ENCODE results near the gene CYP2C19.
"Not testable (repeated sequence)": the region's sequence is repeated elsewhere in the genome, so short reads cannot be mapped to it uniquely, and the experiment has no call there.

The CYP2C19 gene

GRCh38 chr10:94784256-94784655 is 21.8 kb downstream of the CYP2C19 start:
- no peak for DNase-seq
- no peaks in the 10 kb centered on the region for H3K4me1 Mint-ChIP-seq
- no peak for TF ChIP-seq CTCF (IDR thresholded peaks at IDR 0.05)
- H3K36me3 Mint-ChIP-seq (ENCODE audit: low read depth), result no peaks in the 10 kb centered on the region
- H3K4me3 Mint-ChIP-seq, result no peak overlapping the region
- peaks cover 4% of the 10 kb centered on the region for H3K27me3 Mint-ChIP-seq (ENCODE audit: low read depth, poor library complexity)
- H3K9me3 Mint-ChIP-seq, result peaks cover 8% of the 10 kb centered on the region
- H3K27ac Mint-ChIP-seq, result no peak overlapping the region

- no peak overlapping the region for H3K27ac Mint-ChIP-seq
- no peaks in the 10 kb centered on the region for H3K36me3 Mint-ChIP-seq (ENCODE audit: low read depth)
- no peaks in the 10 kb centered on the region for H3K4me1 Mint-ChIP-seq
- peaks cover 8% of the 10 kb centered on the region for H3K9me3 Mint-ChIP-seq
- peaks cover 4% of the 10 kb centered on the region for H3K27me3 Mint-ChIP-seq (ENCODE audit: low read depth, poor library complexity)
- H3K4me3 Mint-ChIP-seq, result no peak overlapping the region
- DNase-seq, result no peak
- TF ChIP-seq CTCF (IDR thresholded peaks at IDR 0.05), result no peak
Measured at GRCh38 chr10:94785211-94785610, 22.7 kb downstream of the CYP2C19 start.

- not testable (repeated sequence) for DNase-seq; H3K36me3 Mint-ChIP-seq (ENCODE audit: low read depth); H3K4me1 Mint-ChIP-seq; H3K4me3 Mint-ChIP-seq; H3K27ac Mint-ChIP-seq; H3K27me3 Mint-ChIP-seq (ENCODE audit: low read depth, poor library complexity)
- peaks cover 32% of the 10 kb centered on the region for H3K9me3 Mint-ChIP-seq
Measured at GRCh38 chr10:94800551-94800950, 38.1 kb downstream of the CYP2C19 start.

- TF ChIP-seq CTCF (IDR thresholded peaks at IDR 0.05), result no peak
- DNase-seq, result no peak
- Mint-ChIP-seq H3K27me3 (ENCODE audit: low read depth, poor library complexity) (no peaks in the 10 kb centered on the region), H3K4me1 (no peaks in the 10 kb centered on the region), H3K27ac (no peak overlapping the region), H3K36me3 (ENCODE audit: low read depth) (no peaks in the 10 kb centered on the region), H3K9me3 (peaks cover 17% of the 10 kb centered on the region), H3K4me3 (no peak overlapping the region)
Measured at GRCh38 chr10:94803307-94803706, 40.8 kb downstream of the CYP2C19 start.

GRCh38 chr10:94830025-94830424 is 67.5 kb downstream of the CYP2C19 start:
- not testable (repeated sequence) for DNase-seq; H3K36me3 Mint-ChIP-seq (ENCODE audit: low read depth); H3K27ac Mint-ChIP-seq; H3K27me3 Mint-ChIP-seq (ENCODE audit: low read depth, poor library complexity); H3K4me3 Mint-ChIP-seq; H3K4me1 Mint-ChIP-seq
- H3K9me3 Mint-ChIP-seq, result peaks cover 51% of the 10 kb centered on the region

GRCh38 chr10:94846204-94846603 is 83.7 kb downstream of the CYP2C19 start:
- DNase-seq, result no peak
- no peak overlapping the region for H3K4me3 Mint-ChIP-seq
- peaks cover 4% of the 10 kb centered on the region for H3K9me3 Mint-ChIP-seq
- H3K36me3 Mint-ChIP-seq (ENCODE audit: low read depth), result no peaks in the 10 kb centered on the region
- no peaks in the 10 kb centered on the region for H3K4me1 Mint-ChIP-seq
- no peak overlapping the region for H3K27ac Mint-ChIP-seq
- H3K27me3 Mint-ChIP-seq (ENCODE audit: low read depth, poor library complexity), result no peaks in the 10 kb centered on the region
- TF ChIP-seq CTCF (IDR thresholded peaks at IDR 0.05), result no peak

GRCh38 chr10:94850766-94851165 is 88.3 kb downstream of the CYP2C19 start:
- Mint-ChIP-seq H3K27ac (peak overlapping the region; percentile 8), H3K27me3 (ENCODE audit: low read depth, poor library complexity) (no peaks in the 10 kb centered on the region), H3K9me3 (peaks cover 4% of the 10 kb centered on the region), H3K36me3 (ENCODE audit: low read depth) (no peaks in the 10 kb centered on the region), H3K4me1 (no peaks in the 10 kb centered on the region), H3K4me3 (no peak overlapping the region)
- DNase-seq, result no peak
- TF ChIP-seq CTCF (IDR thresholded peaks at IDR 0.05), result no peak
